ENCODE data around the gene PELI3.

GRCh38 chr11:66448523-66448922 lies 18.2 kb upstream of the PELI3 start:
- no peak for TF ChIP-seq POLR2AphosphoS5 (IDR thresholded peaks at IDR 0.05; ENCODE audit: low read depth, low read length)
- TF ChIP-seq, protein P1, sequence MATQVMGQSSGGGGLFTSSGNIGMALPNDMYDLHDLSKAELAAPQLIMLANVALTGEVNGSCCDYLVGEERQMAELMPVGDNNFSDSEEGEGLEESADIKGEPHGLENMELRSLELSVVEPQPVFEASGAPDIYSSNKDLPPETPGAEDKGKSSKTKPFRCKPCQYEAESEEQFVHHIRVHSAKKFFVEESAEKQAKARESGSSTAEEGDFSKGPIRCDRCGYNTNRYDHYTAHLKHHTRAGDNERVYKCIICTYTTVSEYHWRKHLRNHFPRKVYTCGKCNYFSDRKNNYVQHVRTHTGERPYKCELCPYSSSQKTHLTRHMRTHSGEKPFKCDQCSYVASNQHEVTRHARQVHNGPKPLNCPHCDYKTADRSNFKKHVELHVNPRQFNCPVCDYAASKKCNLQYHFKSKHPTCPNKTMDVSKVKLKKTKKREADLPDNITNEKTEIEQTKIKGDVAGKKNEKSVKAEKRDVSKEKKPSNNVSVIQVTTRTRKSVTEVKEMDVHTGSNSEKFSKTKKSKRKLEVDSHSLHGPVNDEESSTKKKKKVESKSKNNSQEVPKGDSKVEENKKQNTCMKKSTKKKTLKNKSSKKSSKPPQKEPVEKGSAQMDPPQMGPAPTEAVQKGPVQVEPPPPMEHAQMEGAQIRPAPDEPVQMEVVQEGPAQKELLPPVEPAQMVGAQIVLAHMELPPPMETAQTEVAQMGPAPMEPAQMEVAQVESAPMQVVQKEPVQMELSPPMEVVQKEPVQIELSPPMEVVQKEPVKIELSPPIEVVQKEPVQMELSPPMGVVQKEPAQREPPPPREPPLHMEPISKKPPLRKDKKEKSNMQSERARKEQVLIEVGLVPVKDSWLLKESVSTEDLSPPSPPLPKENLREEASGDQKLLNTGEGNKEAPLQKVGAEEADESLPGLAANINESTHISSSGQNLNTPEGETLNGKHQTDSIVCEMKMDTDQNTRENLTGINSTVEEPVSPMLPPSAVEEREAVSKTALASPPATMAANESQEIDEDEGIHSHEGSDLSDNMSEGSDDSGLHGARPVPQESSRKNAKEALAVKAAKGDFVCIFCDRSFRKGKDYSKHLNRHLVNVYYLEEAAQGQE (IDR thresholded peaks at IDR 0.05; ENCODE audit: insufficient read depth in 1 of 2, low read depth in 2 of 2, low read length in 2 of 2) = no peak
- TF ChIP-seq TAF1 (IDR thresholded peaks at IDR 0.05; ENCODE audit: borderline replicate concordance, insufficient read depth, low read length) = no peak
- TF ChIP-seq SIN3A (IDR thresholded peaks at IDR 0.05; ENCODE audit: borderline replicate concordance, insufficient read depth, low read length) = no peak

Measured in PFSK-1 (cell line).